ENCODE measurements around the gene ABLIM2.

Gene ABLIM2

GRCh38 chr4:8136529-8136928, 22.1 kb downstream of the ABLIM2 start:
- no peak for DNase-seq

- no peak for DNase-seq
Observed at GRCh38 chr4:8135666-8136065, 22.9 kb downstream of the ABLIM2 start.

GRCh38 chr4:8133897-8134563, 24.6 kb downstream of the ABLIM2 start:
- DNase-seq = no peak

GRCh38 chr4:8132947-8133705, 25.5 kb downstream of the ABLIM2 start:
- DNase-seq = no peak

- DNase-seq = no peak
Observed at GRCh38 chr4:8132400-8132799, 26.2 kb downstream of the ABLIM2 start.

GRCh38 chr4:8131826-8132225, 26.8 kb downstream of the ABLIM2 start:
- no peak for DNase-seq

GRCh38 chr4:8131210-8131609, 27.4 kb downstream of the ABLIM2 start:
- no peak for DNase-seq

- no peak for DNase-seq
Observed at GRCh38 chr4:8130346-8131066, 28.1 kb downstream of the ABLIM2 start.

- no peak for DNase-seq
Observed at GRCh38 chr4:8129785-8130184, 28.8 kb downstream of the ABLIM2 start.

GRCh38 chr4:8129136-8129535, 29.5 kb downstream of the ABLIM2 start:
- DNase-seq = no peak

- DNase-seq = no peak
Observed at GRCh38 chr4:8128100-8128856, 30.3 kb downstream of the ABLIM2 start.

GRCh38 chr4:8127051-8127826, 31.4 kb downstream of the ABLIM2 start:
- DNase-seq = no peak

- no peak for DNase-seq
Observed at GRCh38 chr4:8126523-8126922, 32.1 kb downstream of the ABLIM2 start.

GRCh38 chr4:8125526-8126056, 33.0 kb downstream of the ABLIM2 start:
- DNase-seq = no peak

- no peak for DNase-seq
Observed at GRCh38 chr4:8123870-8124269, 34.7 kb downstream of the ABLIM2 start.

- no peak for DNase-seq
Observed at GRCh38 chr4:8123389-8123788, 35.2 kb downstream of the ABLIM2 start.

GRCh38 chr4:8122746-8123145, 35.9 kb downstream of the ABLIM2 start:
- DNase-seq = no peak

GRCh38 chr4:8121292-8122015, 37.2 kb downstream of the ABLIM2 start:
- DNase-seq = no peak

- DNase-seq = no peak
Observed at GRCh38 chr4:8120501-8120900, 38.1 kb downstream of the ABLIM2 start.

GRCh38 chr4:8119877-8120276, 38.7 kb downstream of the ABLIM2 start:
- DNase-seq = no peak

GRCh38 chr4:8118531-8118930, 40.1 kb downstream of the ABLIM2 start:
- no peak for DNase-seq
